Osteoblast (primary cell): ENCODE measurements around the gene ALPG. TPM values are rescaled to one million over a fixed set of nuclear protein-coding genes. Genes with fewer than 3 reads are reported as not detected.
"Not testable (repeated sequence)": the region's sequence is repeated elsewhere in the genome, so short reads cannot be mapped to it uniquely, and the experiment has no call there.

Source experiments
- DNase-seq: peaks from one replicate; pipeline ENCODE4 v3.0.0; 2011; ENCODE audit warnings: low spot score, mixed read lengths; ENCODE audit not compliant: insufficient read length; ENCODE audit errors: missing footprints
- H2AFZ ChIP-seq: 2 replicates; pipeline ENCODE4 v1.6.0; 2011; ENCODE audit warnings: mild to moderate bottlenecking, low read length
- H3K27ac ChIP-seq: 2 replicates; pipeline ENCODE4 v1.5.1; 2011; ENCODE audit warnings: mild to moderate bottlenecking, low read depth, low read length, moderate library complexity
- H3K27me3 ChIP-seq: 2 replicates; pipeline ENCODE4 v1.6.0; 2012; ENCODE audit warnings: mild to moderate bottlenecking, control low read depth, inconsistent platforms, low read length, moderate library complexity; ENCODE audit not compliant: insufficient read depth
- H3K36me3 ChIP-seq: 2 replicates; pipeline ENCODE4 v1.5.1; 2011; ENCODE audit warnings: mild to moderate bottlenecking, low read length, control low read depth, moderate library complexity; ENCODE audit not compliant: insufficient read depth
- H3K4me1 ChIP-seq: 2 replicates; pipeline ENCODE4 v1.5.1; 2011; ENCODE audit warnings: mild to moderate bottlenecking, low read length, control low read depth, moderate library complexity; ENCODE audit not compliant: insufficient read depth
- H3K4me2 ChIP-seq: 2 replicates; pipeline ENCODE4 v1.6.0; 2011; ENCODE audit warnings: mild to moderate bottlenecking, low read length; ENCODE audit not compliant: insufficient read depth
- H3K4me3 ChIP-seq: fragments of 200-600 bp; sonication (generic); 3 replicates; pipeline ENCODE4 v1.5.1; 2012; ENCODE audit warnings: mild to moderate bottlenecking, low read length, inconsistent platforms; ENCODE audit not compliant: insufficient read depth
- H3K79me2 ChIP-seq: 2 replicates; pipeline ENCODE4 v1.6.0; 2012; ENCODE audit warnings: mild to moderate bottlenecking, low read length, control low read depth, inconsistent platforms; ENCODE audit not compliant: insufficient read depth
- H3K9me3 ChIP-seq: 2 replicates; pipeline ENCODE4 v1.5.1; 2011; ENCODE audit warnings: low read depth, low read length, control low read depth
- H4K20me1 ChIP-seq: 2 replicates; pipeline ENCODE4 v1.6.0; 2012; ENCODE audit warnings: mild to moderate bottlenecking, low read length, control low read depth; ENCODE audit not compliant: insufficient read depth
- total RNA-seq: library from RNA; depleted of rRNA; stranded (reverse); fragments of >200 nt; gene quantifications from 2 replicates; pipeline ENCODE4 v1.2.3, GENCODE V29; 2012
- TF ChIP-seq, protein P1 (sequence below): IDR thresholded peaks from 2 replicates; pipeline ENCODE4 v1.5.1; 2011; ENCODE audit warnings: mild to moderate bottlenecking, low read depth, low read length, moderate library complexity; ENCODE audit errors: extremely low read depth

The ALPG gene
- total RNA-seq, 1 donor = not detected

GRCh38 chr2:232363784-232364615 lies 42.6 kb upstream of the ALPG start:
- TF ChIP-seq, protein P1, sequence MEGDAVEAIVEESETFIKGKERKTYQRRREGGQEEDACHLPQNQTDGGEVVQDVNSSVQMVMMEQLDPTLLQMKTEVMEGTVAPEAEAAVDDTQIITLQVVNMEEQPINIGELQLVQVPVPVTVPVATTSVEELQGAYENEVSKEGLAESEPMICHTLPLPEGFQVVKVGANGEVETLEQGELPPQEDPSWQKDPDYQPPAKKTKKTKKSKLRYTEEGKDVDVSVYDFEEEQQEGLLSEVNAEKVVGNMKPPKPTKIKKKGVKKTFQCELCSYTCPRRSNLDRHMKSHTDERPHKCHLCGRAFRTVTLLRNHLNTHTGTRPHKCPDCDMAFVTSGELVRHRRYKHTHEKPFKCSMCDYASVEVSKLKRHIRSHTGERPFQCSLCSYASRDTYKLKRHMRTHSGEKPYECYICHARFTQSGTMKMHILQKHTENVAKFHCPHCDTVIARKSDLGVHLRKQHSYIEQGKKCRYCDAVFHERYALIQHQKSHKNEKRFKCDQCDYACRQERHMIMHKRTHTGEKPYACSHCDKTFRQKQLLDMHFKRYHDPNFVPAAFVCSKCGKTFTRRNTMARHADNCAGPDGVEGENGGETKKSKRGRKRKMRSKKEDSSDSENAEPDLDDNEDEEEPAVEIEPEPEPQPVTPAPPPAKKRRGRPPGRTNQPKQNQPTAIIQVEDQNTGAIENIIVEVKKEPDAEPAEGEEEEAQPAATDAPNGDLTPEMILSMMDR = no peak
- no peak overlapping the region for H3K27ac ChIP-seq
- H3K27me3 ChIP-seq = no peaks in the 10 kb centered on the region
- peak overlapping the region; percentile 76 for H3K4me2 ChIP-seq
- H3K9me3 ChIP-seq = no peaks in the 10 kb centered on the region
- no peaks in the 10 kb centered on the region for H3K79me2 ChIP-seq
- DNase-seq = peak; percentile 77
- H4K20me1 ChIP-seq = no peaks in the 10 kb centered on the region
- no peaks in the 10 kb centered on the region for H3K36me3 ChIP-seq
- peak overlapping the region; percentile 46 for H3K4me3 ChIP-seq
- no peaks in the 10 kb centered on the region for H3K4me1 ChIP-seq
- peak overlapping the region; percentile 88 for H2AFZ ChIP-seq

DNA sequence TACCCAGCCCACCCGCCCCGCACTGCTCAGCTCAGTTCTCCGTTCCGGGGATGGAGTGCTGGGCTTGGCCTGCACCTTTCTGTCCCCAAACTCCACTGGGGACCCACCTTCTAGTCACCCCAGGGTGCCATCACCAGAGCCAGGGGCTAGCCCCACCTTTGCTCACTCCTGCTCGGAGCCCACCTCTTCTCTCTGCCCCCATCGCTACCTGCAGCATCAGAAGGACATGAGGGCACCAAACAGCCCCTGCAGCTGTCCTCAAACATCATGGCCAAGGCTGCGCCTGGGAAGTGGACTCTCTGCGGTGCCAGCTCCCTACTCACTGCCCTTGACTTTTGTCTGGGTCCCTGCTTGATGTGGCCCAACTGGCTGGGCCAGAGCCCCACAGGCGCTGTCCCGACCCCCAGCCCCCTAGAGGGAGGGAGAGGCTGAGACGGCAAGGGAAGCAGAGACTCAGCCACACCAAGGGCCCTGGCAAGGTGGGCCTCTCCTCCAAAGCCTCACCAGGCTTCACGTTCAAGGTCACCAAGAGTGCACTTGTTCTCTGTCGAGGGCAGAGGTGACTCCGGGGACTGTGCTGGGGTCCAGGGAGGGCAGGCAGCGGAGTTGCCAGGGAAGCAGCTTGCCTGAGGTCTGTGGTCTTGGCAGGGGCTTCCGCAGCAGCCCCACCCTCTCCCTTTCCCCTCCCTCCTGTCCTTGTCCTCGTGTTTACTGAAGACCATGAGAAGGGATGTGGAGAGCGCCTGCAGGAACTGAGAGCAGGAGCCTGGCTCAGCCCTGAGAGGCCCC lies 41.6 kb upstream of the ALPG start:
- not testable (repeated sequence) for H4K20me1 ChIP-seq, H3K4me3 ChIP-seq, H3K27ac ChIP-seq, H3K9me3 ChIP-seq, H3K4me2 ChIP-seq, H3K79me2 ChIP-seq, H3K36me3 ChIP-seq, H3K4me1 ChIP-seq, H2AFZ ChIP-seq, H3K27me3 ChIP-seq
- DNase-seq = peak; percentile 22

- Histone ChIP-seq H3K27me3 (no peaks in the 10 kb centered on the region), H2AFZ (no peak overlapping the region), H3K4me2 (no peak overlapping the region), H3K4me1 (no peaks in the 10 kb centered on the region), H3K79me2 (no peaks in the 10 kb centered on the region), H3K36me3 (no peaks in the 10 kb centered on the region), H3K4me3 (no peak overlapping the region), H3K27ac (no peak overlapping the region), H4K20me1 (no peaks in the 10 kb centered on the region), H3K9me3 (no peaks in the 10 kb centered on the region)
- TF ChIP-seq, protein P1 = peak; percentile 50
- peak; percentile 95 for DNase-seq
Measured at GRCh38 chr2:232365621-232366321, 40.9 kb upstream of the ALPG start.

GRCh38 chr2:232366461-232366860 lies 40.2 kb upstream of the ALPG start:
- H3K4me1 ChIP-seq, H3K4me2 ChIP-seq, DNase-seq, H4K20me1 ChIP-seq, H3K79me2 ChIP-seq, H3K4me3 ChIP-seq, H2AFZ ChIP-seq, H3K9me3 ChIP-seq, H3K27me3 ChIP-seq, H3K27ac ChIP-seq, H3K36me3 ChIP-seq: not testable (repeated sequence)
